IPS-18a (cell line): Measurements from ENCODE around the gene CUX1.
"Not testable (repeated sequence)": the region's sequence is repeated elsewhere in the genome, so short reads cannot be mapped to it uniquely, and the experiment has no call there.

Source experiments
- H3K27ac ChIP-seq: one replicate; pipeline ENCODE4 v1.5.1; 2013; ENCODE audit warnings: low read length
- H3K27me3 ChIP-seq: one replicate; pipeline ENCODE4 v1.6.1; 2013; ENCODE audit warnings: mild to moderate bottlenecking, low read length; ENCODE audit not compliant: control insufficient read depth, insufficient read depth
- H3K36me3 ChIP-seq: one replicate; pipeline ENCODE4 v1.6.1; 2013; ENCODE audit warnings: low read depth, low read length; ENCODE audit not compliant: control insufficient read depth
- H3K4me1 ChIP-seq: one replicate; pipeline ENCODE4 v1.6.1; 2013; ENCODE audit warnings: low read depth, low read length; ENCODE audit not compliant: control insufficient read depth
- H3K4me3 ChIP-seq: one replicate; pipeline ENCODE4 v1.5.1; 2013; ENCODE audit warnings: low read length
- H3K9ac ChIP-seq: one replicate; pipeline ENCODE4 v1.6.1; 2013; ENCODE audit warnings: mild to moderate bottlenecking, low read length, moderate library complexity
- H3K9me3 ChIP-seq: one replicate; pipeline ENCODE4 v1.6.1; 2013; ENCODE audit warnings: low read depth, low read length; ENCODE audit not compliant: control insufficient read depth

Gene CUX1

DNA sequence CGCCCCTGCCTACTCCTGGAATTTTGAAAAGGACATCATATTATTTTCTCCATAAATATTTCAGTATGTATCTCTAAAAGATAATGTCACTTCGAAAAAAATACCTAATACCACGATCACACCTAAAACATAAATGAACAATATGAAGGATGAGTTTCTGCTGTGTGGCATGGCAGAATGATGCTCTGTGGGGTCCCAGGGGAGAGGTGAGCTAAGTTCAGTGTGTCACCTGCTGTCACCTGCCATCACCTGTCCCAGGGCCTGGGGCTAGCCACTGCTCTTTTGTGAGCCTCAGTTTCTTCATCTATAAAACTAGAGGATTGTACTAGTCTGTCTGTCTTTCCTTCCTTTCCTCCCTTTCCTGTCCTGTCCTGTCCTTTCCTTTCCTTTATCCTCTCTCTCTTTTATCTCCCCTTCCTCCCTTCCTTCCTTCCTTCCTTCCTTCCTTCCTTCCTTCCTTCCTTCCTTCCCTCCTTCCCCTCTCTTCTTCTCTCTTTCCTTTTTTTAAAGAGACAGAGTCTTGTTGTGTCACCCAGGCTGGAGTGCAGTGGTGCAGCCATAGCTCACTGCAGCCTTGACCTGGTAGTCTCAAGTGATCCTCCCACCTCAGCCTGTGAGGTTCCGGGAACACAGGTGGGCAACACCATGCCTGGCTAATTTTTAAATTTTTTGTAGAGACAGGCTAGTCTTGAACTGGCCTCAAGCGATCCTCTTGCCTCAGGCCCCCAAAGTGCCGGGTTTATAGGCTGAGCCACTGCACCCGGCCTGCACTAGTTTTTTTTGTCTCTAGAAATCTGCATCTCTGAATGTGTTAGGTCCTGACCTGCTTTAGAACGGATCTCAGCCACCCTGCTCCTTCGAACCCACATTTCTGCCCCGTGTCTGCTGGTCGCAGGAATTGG is 43.1 kb downstream of the CUX1 start:
- H3K27me3 ChIP-seq, result no peaks in the 10 kb centered on the region
- H3K4me3 ChIP-seq, result peak overlapping the region; percentile 27
- H3K27ac ChIP-seq, result no peak overlapping the region
- H3K9ac ChIP-seq, result no peak overlapping the region
- no peaks in the 10 kb centered on the region for H3K36me3 ChIP-seq
- peaks cover 45% of the 10 kb centered on the region for H3K4me1 ChIP-seq
- no peaks in the 10 kb centered on the region for H3K9me3 ChIP-seq

GRCh38 chr7:101861218-101861775 is 43.9 kb downstream of the CUX1 start:
- Histone ChIP-seq H3K9me3 (no peaks in the 10 kb centered on the region), H3K27me3 (no peaks in the 10 kb centered on the region), H3K27ac (no peak overlapping the region), H3K4me1 (peaks cover 41% of the 10 kb centered on the region), H3K36me3 (no peaks in the 10 kb centered on the region), H3K4me3 (peak overlapping the region; percentile 27), H3K9ac (no peak overlapping the region)

DNA sequence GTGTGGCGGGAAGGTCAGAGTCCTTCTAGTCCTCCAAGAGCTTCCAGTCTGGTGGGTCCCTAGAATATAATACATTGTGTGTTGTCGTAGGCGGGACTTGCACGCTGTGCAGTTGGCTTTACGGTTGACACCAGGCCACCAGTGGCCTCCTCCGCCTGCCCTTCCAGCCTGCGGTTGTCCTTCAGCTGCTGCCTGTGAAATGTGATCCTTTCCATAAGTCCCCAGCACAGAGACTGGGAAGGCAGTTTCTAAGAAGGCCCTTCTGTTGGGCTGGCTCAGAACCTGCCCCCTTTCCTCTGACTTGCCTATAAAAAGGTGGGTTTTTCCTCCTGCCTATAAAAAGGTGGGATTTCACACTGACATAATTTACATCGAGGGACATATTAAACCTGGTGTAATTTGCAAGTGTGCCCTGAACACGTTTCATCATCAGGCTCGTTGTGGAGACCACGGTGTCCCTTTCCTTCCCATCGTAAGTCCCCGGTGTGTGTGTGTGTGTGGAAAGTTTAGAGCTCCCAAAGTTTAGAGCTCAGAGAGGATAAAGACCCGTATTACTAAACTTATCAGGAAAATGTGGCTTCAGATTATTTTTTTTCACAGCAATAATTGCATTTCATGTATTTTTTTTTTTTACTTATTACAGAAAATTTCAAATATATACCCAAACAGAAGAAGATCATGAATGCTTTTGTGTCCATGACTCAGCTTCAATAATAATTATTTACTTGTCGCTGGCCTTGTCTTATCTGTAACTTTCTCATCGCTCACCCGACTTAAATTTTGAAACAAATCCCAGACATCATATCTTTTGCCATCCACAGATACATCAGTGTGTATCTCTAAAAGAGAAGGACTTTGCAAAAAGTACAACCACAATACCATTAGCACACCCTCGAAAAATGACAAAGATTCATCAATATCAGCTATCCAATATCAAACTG is 45.1 kb downstream of the CUX1 start:
- no peak overlapping the region for H3K9ac ChIP-seq
- no peak overlapping the region for H3K4me3 ChIP-seq
- H3K27ac ChIP-seq, result no peak overlapping the region
- peaks cover 37% of the 10 kb centered on the region for H3K4me1 ChIP-seq
- H3K9me3 ChIP-seq, result no peaks in the 10 kb centered on the region
- H3K27me3 ChIP-seq, result no peaks in the 10 kb centered on the region
- H3K36me3 ChIP-seq, result no peaks in the 10 kb centered on the region

DNA sequence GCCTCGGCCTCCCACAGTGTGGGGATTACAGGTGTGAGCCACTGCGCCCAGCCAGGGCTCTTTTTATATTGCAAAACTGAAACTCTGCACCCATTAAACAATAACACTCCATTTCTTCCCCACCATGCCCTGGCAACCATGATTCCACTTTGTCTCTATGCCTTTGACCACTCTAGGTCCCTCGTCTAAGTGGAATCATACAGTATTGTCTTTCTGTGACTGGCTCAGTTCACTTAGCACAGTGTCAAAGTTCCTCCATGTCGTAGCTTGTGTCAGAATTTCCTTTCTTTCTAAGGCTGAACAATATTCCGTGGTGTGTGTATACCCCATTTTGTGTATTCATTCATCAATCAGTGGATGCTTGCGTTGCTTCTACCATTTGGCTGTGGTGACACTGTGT is 46.2 kb downstream of the CUX1 start:
- H3K9ac ChIP-seq, result no peak overlapping the region
- H3K4me3 ChIP-seq, result no peak overlapping the region
- no peaks in the 10 kb centered on the region for H3K36me3 ChIP-seq
- H3K9me3 ChIP-seq, result no peaks in the 10 kb centered on the region
- H3K27me3 ChIP-seq, result no peaks in the 10 kb centered on the region
- peaks cover 42% of the 10 kb centered on the region for H3K4me1 ChIP-seq
- H3K27ac ChIP-seq, result no peak overlapping the region

GRCh38 chr7:101864039-101864438 is 46.6 kb downstream of the CUX1 start:
- Histone ChIP-seq H3K27ac (no peak overlapping the region), H3K4me1 (peaks cover 43% of the 10 kb centered on the region)

DNA sequence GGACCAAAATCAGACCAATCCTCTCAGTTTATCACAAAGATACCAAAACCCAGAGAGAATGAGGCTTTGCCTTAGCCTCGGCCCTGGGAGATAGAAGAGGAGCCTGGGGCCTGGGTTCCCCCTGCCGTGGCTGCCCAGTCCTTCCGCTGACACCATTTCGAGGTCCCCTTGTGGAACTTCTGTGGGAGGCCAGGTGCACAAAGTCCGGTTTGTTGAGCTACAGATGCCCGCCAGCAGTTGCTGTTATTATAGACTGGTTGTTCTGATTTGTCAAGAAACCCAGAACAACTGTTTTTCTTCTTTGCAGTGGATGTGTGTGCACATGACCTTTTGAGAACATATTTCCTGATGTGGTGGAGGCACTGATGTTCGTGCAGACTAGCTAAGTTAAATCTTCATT is 47.6 kb downstream of the CUX1 start:
- Histone ChIP-seq H3K4me1 (peaks cover 41% of the 10 kb centered on the region), H3K4me3 (no peak overlapping the region), H3K9ac (no peak overlapping the region)

More at GRCh38 chr7:101864039-101864438, 46.6 kb downstream of the CUX1 start:
- Histone ChIP-seq H3K27me3 (no peaks in the 10 kb centered on the region), H3K9me3 (no peaks in the 10 kb centered on the region), H3K36me3 (no peaks in the 10 kb centered on the region), H3K4me3 (no peak overlapping the region), H3K9ac (no peak overlapping the region)

GRCh38 chr7:101865455-101865854 is 48.0 kb downstream of the CUX1 start:
- H3K27ac ChIP-seq, result no peak overlapping the region
- no peaks in the 10 kb centered on the region for H3K27me3 ChIP-seq
- no peaks in the 10 kb centered on the region for H3K9me3 ChIP-seq
- peaks cover 41% of the 10 kb centered on the region for H3K4me1 ChIP-seq
- H3K4me3 ChIP-seq, result no peak overlapping the region
- no peak overlapping the region for H3K9ac ChIP-seq
- H3K36me3 ChIP-seq, result no peaks in the 10 kb centered on the region

More for the DNA sequence above, 47.6 kb downstream of the CUX1 start:
- no peaks in the 10 kb centered on the region for H3K27me3 ChIP-seq
- no peaks in the 10 kb centered on the region for H3K9me3 ChIP-seq
- H3K36me3 ChIP-seq, result no peaks in the 10 kb centered on the region
- no peak overlapping the region for H3K27ac ChIP-seq

DNA sequence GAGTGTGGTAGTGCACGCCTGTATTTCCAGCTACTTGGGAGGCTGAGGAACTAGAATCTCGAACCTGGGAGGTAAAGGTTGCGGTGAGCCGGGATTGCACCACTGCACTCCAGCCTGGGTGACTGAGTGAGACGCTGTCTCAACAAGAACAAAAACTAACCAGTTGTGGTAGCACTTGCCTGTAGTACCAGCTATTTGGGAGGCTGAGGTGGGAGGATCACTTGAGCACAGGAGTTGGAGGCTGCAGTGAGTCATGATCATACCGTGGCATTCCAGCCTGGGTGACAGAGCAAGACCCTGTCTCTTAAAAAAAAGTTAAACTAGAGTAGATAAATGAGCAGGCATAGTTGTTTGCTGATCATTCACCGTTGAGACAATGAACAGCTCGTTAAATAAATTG is 48.9 kb downstream of the CUX1 start:
- H3K4me1 ChIP-seq, result peaks cover 39% of the 10 kb centered on the region
- no peak overlapping the region for H3K9ac ChIP-seq
- no peak overlapping the region for H3K27ac ChIP-seq
- H3K9me3 ChIP-seq, result no peaks in the 10 kb centered on the region
- H3K4me3 ChIP-seq, result no peak overlapping the region
- H3K27me3 ChIP-seq, result no peaks in the 10 kb centered on the region
- no peaks in the 10 kb centered on the region for H3K36me3 ChIP-seq

DNA sequence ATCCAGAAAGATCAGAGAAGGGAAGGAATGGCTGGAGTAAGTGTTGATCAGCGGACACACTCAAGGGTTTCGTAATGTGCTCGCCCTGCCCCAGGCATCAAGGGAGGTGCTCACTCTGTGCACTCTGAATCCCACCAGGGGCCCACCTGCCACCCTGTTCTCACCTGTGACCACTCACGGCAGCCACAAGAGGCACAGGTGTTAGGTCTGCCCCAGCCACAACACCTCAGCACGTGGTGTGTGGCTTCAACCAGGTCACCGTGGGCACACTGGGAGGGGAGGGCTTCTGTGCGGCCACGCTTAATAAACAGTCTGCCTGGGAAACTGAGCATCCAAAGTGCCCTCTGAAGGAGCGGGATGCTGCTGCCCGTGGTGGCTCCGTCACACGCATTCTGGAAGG is 49.8 kb downstream of the CUX1 start:
- Histone ChIP-seq H3K27ac (no peak overlapping the region), H3K4me1 (peaks cover 35% of the 10 kb centered on the region)

GRCh38 chr7:101867681-101868080 is 50.3 kb downstream of the CUX1 start:
- H3K9me3 ChIP-seq, H3K27me3 ChIP-seq, H3K36me3 ChIP-seq, H3K9ac ChIP-seq, H3K4me3 ChIP-seq, H3K27ac ChIP-seq: not testable (repeated sequence)
- H3K4me1 ChIP-seq, result peaks cover 31% of the 10 kb centered on the region

More for the DNA sequence above, 49.8 kb downstream of the CUX1 start:
- no peak overlapping the region for H3K4me3 ChIP-seq
- H3K9me3 ChIP-seq, result no peaks in the 10 kb centered on the region
- no peak overlapping the region for H3K9ac ChIP-seq
- no peaks in the 10 kb centered on the region for H3K27me3 ChIP-seq
- no peaks in the 10 kb centered on the region for H3K36me3 ChIP-seq

GRCh38 chr7:101868191-101868950 is 50.9 kb downstream of the CUX1 start:
- Histone ChIP-seq H3K27me3 (no peaks in the 10 kb centered on the region), H3K27ac (no peak overlapping the region), H3K9me3 (no peaks in the 10 kb centered on the region), H3K36me3 (no peaks in the 10 kb centered on the region), H3K9ac (no peak overlapping the region), H3K4me1 (peaks cover 28% of the 10 kb centered on the region), H3K4me3 (no peak overlapping the region)
